Measurements from ENCODE around the gene ZNF282.

The ZNF282 gene

DNA sequence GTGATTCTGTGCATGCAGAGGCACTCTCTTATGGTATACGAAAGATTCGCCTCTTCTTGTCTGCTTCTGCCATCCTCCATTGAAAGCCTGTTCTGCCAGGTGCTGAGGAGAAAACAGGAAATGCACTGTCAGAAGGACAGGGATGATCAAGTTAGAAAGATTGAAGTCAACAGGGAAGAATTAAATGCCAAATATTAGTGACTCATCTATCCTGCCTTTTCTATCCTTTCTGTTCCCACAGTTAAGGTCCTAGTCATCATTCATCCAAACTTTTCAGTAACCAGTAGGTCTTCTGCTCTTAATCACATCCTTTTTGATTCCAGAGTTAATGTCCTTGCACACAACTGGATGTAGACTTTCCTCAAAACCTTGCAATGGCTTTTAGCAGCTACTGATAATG is 61.8 kb downstream of the ZNF282 start:
- Histone ChIP-seq H3K4me2 (no peak overlapping the region), H3K27ac (no peak overlapping the region), H3K4me1 (ENCODE audit: low read depth, poor library complexity, severe bottlenecking) (peaks cover 13% of the 10 kb centered on the region), H2AFZ (ENCODE audit: low read depth) (no peak overlapping the region), H4K20me1 (ENCODE audit: insufficient read depth) (no peaks in the 10 kb centered on the region), H3K79me2 (ENCODE audit: insufficient read depth, low read depth) (no peaks in the 10 kb centered on the region), H3K36me3 (ENCODE audit: insufficient read depth) (no peaks in the 10 kb centered on the region; the same call in 1 of the 2 replicates), H3K4me3 (IDR thresholded peaks at IDR 0.05; ENCODE audit: insufficient read depth, low read depth, low read length) (no peak overlapping the region), H3K27me3 (ENCODE audit: insufficient read depth, low read depth) (no peaks in the 10 kb centered on the region), H3K9ac (no peak overlapping the region)
- TF ChIP-seq, protein P1, sequence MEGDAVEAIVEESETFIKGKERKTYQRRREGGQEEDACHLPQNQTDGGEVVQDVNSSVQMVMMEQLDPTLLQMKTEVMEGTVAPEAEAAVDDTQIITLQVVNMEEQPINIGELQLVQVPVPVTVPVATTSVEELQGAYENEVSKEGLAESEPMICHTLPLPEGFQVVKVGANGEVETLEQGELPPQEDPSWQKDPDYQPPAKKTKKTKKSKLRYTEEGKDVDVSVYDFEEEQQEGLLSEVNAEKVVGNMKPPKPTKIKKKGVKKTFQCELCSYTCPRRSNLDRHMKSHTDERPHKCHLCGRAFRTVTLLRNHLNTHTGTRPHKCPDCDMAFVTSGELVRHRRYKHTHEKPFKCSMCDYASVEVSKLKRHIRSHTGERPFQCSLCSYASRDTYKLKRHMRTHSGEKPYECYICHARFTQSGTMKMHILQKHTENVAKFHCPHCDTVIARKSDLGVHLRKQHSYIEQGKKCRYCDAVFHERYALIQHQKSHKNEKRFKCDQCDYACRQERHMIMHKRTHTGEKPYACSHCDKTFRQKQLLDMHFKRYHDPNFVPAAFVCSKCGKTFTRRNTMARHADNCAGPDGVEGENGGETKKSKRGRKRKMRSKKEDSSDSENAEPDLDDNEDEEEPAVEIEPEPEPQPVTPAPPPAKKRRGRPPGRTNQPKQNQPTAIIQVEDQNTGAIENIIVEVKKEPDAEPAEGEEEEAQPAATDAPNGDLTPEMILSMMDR (conservative IDR thresholded peaks at IDR 0.05; ENCODE audit: low read depth, low read length) = no peak

DNA sequence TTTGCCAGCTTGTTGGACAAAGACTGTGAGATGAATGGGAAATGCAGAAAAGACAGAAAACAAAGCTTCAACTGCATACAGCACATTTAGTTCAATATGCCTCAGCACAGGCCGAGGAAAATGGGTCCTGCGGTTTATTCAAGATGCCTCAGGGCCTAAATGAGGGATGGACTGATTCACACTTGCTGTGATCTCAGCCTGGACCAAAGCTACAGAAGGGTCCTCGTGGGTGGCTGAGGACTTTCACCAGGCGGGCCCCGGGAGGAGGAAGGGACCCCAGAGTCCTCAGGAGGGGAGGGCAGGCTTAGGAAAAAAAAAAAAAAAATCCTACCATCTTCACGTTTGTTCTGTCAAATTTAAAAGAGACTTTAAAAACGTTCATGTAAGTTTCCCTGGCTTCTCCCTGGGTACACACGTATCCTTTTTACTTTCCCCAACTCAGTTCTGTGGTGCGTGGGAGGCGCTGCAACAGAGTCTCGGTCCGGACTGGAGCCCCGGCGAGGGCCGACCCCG is 66.0 kb downstream of the ZNF282 start:
- TF ChIP-seq, protein P1 (conservative IDR thresholded peaks at IDR 0.05; ENCODE audit: low read depth, low read length) = no peak
- no peaks in the 10 kb centered on the region for H3K27me3 ChIP-seq (ENCODE audit: insufficient read depth, low read depth)
- peak overlapping the region; percentile 48 for H3K4me2 ChIP-seq
- peaks cover 11% of the 10 kb centered on the region for H3K79me2 ChIP-seq (ENCODE audit: insufficient read depth, low read depth)
- H3K4me1 ChIP-seq (ENCODE audit: low read depth, poor library complexity, severe bottlenecking) = peaks cover 22% of the 10 kb centered on the region
- peak overlapping the region; percentile 96 for H2AFZ ChIP-seq (ENCODE audit: low read depth)
- H3K4me3 ChIP-seq (IDR thresholded peaks at IDR 0.05; ENCODE audit: insufficient read depth, low read depth, low read length) = no peak overlapping the region
- peak overlapping the region; percentile 78 for H3K27ac ChIP-seq
- peak overlapping the region; percentile 83 for H3K9ac ChIP-seq
- no peaks in the 10 kb centered on the region for H4K20me1 ChIP-seq (ENCODE audit: insufficient read depth)
- no peaks in the 10 kb centered on the region for H3K36me3 ChIP-seq (ENCODE audit: insufficient read depth)

DNA sequence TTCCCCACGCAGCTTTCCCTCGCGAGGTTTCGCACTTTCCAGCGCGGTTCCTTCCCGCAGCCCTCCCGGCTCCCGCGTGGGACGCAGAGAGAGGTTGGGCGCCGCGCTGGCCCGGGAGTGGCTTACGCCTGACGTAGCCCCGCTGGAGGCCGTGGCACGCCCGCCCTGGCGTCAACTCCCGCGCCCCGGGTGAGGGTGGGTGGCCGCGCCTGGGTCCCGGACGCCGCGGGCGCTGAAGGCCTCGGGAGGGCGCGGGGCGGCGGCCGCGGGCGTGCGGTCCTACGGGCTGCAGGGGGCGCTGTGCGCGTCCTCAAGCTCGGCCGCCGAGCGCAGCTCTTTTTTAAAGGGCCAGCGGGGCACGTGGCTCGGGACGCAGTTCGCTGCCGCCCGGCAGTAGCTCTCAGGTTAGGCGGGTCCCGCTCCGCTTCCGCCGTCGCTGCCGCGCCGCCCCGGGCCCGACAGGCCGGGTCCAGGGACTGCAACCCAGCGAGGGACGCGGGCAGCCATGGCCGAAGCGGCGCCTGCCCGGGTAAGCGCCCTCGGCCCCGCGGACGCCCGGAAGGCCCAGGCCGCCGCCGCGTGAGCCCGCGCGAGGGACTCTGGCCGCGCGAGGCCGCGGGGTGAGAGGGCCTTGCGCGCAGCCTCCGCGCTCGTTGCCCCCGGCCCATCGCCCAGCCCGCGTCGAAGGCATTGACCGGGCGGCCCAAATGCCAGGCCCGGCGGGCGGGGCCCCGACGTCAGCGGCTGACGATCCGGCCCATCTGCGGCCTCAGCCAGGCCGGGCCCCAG is 66.7 kb downstream of the ZNF282 start, which contains the start of gene ZNF783:
ZNF783 (plus strand) TSS at position 368 of the 789 bp plus-strand sequence; CDS start at position 506, 138 bp downstream.
- Histone ChIP-seq H3K27me3 (ENCODE audit: insufficient read depth, low read depth) (no peaks in the 10 kb centered on the region), H2AFZ (ENCODE audit: low read depth) (peak within 1 kb of the TSS; percentile 96), H3K79me2 (ENCODE audit: insufficient read depth, low read depth) (peaks cover 11% of the 10 kb centered on the region), H4K20me1 (ENCODE audit: insufficient read depth) (no peaks in the 10 kb centered on the region), H3K4me2 (peak within 1 kb of the TSS; percentile 48), H3K36me3 (ENCODE audit: insufficient read depth) (no peaks in the 10 kb centered on the region), H3K27ac (peak within 1 kb of the TSS; percentile 78), H3K9ac (peak within 1 kb of the TSS; percentile 83), H3K4me3 (IDR thresholded peaks at IDR 0.05; ENCODE audit: insufficient read depth, low read depth, low read length) (no peak within 1 kb of the TSS), H3K4me1 (ENCODE audit: low read depth, poor library complexity, severe bottlenecking) (peaks cover 22% of the 10 kb centered on the region)
- TF ChIP-seq, protein P1 (conservative IDR thresholded peaks at IDR 0.05; ENCODE audit: low read depth, low read length) = peak; percentile 75

DNA sequence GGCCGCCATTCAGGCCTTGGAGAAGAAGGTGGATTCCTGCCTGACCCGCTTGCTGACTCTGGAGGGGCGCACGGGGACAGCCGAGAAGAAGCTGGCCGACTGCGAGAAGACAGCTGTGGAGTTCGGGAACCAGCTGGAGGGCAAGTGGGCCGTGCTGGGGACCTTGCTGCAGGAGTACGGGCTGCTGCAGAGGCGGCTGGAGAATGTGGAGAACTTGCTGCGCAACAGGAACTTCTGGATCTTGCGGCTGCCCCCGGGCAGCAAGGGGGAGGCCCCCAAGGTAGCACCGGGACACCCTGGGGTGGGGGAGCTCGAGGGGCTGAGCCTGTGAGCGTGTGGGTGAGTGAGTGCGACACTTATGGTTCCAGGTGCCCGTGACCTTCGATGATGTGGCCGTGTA is 71.1 kb downstream of the ZNF282 start:
- Histone ChIP-seq H4K20me1 (ENCODE audit: insufficient read depth) (no peaks in the 10 kb centered on the region), H3K4me2 (no peak overlapping the region)

More for the DNA sequence above, 71.1 kb downstream of the ZNF282 start:
- Histone ChIP-seq H3K79me2 (ENCODE audit: insufficient read depth, low read depth) (peaks cover 11% of the 10 kb centered on the region), H3K9ac (no peak overlapping the region), H2AFZ (ENCODE audit: low read depth) (no peak overlapping the region), H3K4me1 (ENCODE audit: low read depth, poor library complexity, severe bottlenecking) (peaks cover 12% of the 10 kb centered on the region), H3K36me3 (ENCODE audit: insufficient read depth) (no peaks in the 10 kb centered on the region), H3K27me3 (ENCODE audit: insufficient read depth, low read depth) (no peaks in the 10 kb centered on the region), H3K4me3 (IDR thresholded peaks at IDR 0.05; ENCODE audit: insufficient read depth, low read depth, low read length) (no peak overlapping the region), H3K27ac (no peak overlapping the region)
- TF ChIP-seq, protein P1 (conservative IDR thresholded peaks at IDR 0.05; ENCODE audit: low read depth, low read length) = no peak

All from KMS-11 (cell line).